IMR-90 (cell line): Measurements from ENCODE around the gene CMKLR1. TPM values are rescaled to one million over a fixed set of nuclear protein-coding genes. Genes with fewer than 3 reads are reported as not detected.

Experiments
- ATAC-seq: fragments of 200-7000 bp; cut with Tn5 transposase; 2 replicates; pipeline ENCODE4 v1.9.1; 2020; ENCODE audit warnings: low read depth, mild to moderate bottlenecking, moderate library complexity
- BruUV-seq: library from RNA; stranded (reverse); fragments of 400-500 nt; replicated peaks from 2 replicates; lab custom pipeline; 2021; lab: Mats Ljungman, UMichigan
- CTCF ChIA-PET: fragments of 300-600 bp; formaldehyde crosslinking; extraction: SDS; loops from one replicate; lab custom pipeline; 2021; ENCODE audit warnings: antibody characterized with exemption; lab: Yijun Ruan, JAX
- POLR2A ChIA-PET: fragments of 300-600 bp; sonication (Branson Sonifier 250); formaldehyde crosslinking; loops from one replicate; lab custom pipeline; 2022; ENCODE audit warnings: antibody characterized with exemption; ENCODE audit not compliant: unreplicated experiment; lab: Charles Lee
- DNase-seq: peaks from one replicate; pipeline ENCODE4 v3.0.0; 2013
- H2AFZ ChIP-seq: replicated peaks from 2 replicates; pipeline ENCODE3; 2013; ENCODE audit warnings: low read length, mild to moderate bottlenecking; ENCODE audit not compliant: poor library complexity
- H2AK5ac ChIP-seq: 2 replicates; pipeline ENCODE4 v1.6.1; 2013; ENCODE audit warnings: low read depth, low read length, inconsistent platforms
- H2AK9ac ChIP-seq: replicated peaks from 2 replicates; pipeline ENCODE3; 2013; ENCODE audit warnings: mild to moderate bottlenecking, low read depth, low read length, moderate library complexity; ENCODE audit not compliant: poor library complexity
- H2BK120ac ChIP-seq: 2 replicates; pipeline ENCODE4 v1.6.1; 2013; ENCODE audit warnings: low read depth, low read length, inconsistent platforms
- H2BK15ac ChIP-seq: 3 replicates; pipeline ENCODE4 v1.6.1; 2013; ENCODE audit warnings: low read depth, low read length, inconsistent platforms
- H2BK20ac ChIP-seq: 2 replicates; pipeline ENCODE4 v1.6.1; 2013; ENCODE audit warnings: low read depth, mild to moderate bottlenecking, inconsistent platforms, low read length, moderate library complexity
- H2BK5ac ChIP-seq: 2 replicates; pipeline ENCODE4 v1.6.1; 2013; ENCODE audit warnings: mild to moderate bottlenecking, low read depth, low read length, inconsistent platforms; ENCODE audit not compliant: poor library complexity, severe bottlenecking
- H3K14ac ChIP-seq: replicated peaks from 2 replicates; pipeline ENCODE4 v1.6.1; 2013; ENCODE audit warnings: low read depth, low read length, inconsistent platforms
- H3K18ac ChIP-seq: 2 replicates; pipeline ENCODE4 v1.6.1; 2013; ENCODE audit warnings: low read depth, low read length, control low read depth
- H3K23ac ChIP-seq: 2 replicates; pipeline ENCODE4 v1.6.1; 2013; ENCODE audit warnings: low read depth, low read length, inconsistent platforms
- H3K27ac ChIP-seq: 2 replicates; pipeline ENCODE4 v1.5.1; 2013; ENCODE audit warnings: mild to moderate bottlenecking, control low read depth, low read length; ENCODE audit not compliant: insufficient read depth
- H3K27me3 ChIP-seq: 2 replicates; pipeline ENCODE4 v1.6.1; 2013; ENCODE audit warnings: low read length; ENCODE audit not compliant: control insufficient read depth, insufficient read depth
- H3K36me3 ChIP-seq: 2 replicates; pipeline ENCODE4 v1.6.1; 2013; ENCODE audit warnings: low read length, mixed read lengths; ENCODE audit not compliant: control insufficient read depth, insufficient read depth
- H3K4ac ChIP-seq: 2 replicates; pipeline ENCODE4 v1.6.1; 2013; ENCODE audit warnings: low read depth, low read length, inconsistent platforms
- H3K4me1 ChIP-seq: 2 replicates; pipeline ENCODE4 v1.6.1; 2013; ENCODE audit warnings: low read length, mixed read lengths; ENCODE audit not compliant: control insufficient read depth, insufficient read depth
- H3K4me2 ChIP-seq: 2 replicates; pipeline ENCODE4 v1.6.1; 2013; ENCODE audit warnings: low read depth, mild to moderate bottlenecking, control low read depth, low read length, moderate library complexity
- H3K4me3 ChIP-seq: 2 replicates; pipeline ENCODE4 v1.5.1; 2013; ENCODE audit warnings: low read depth, mild to moderate bottlenecking, control low read depth, low read length, moderate library complexity; ENCODE audit not compliant: insufficient read depth
- H3K56ac ChIP-seq: 2 replicates; pipeline ENCODE4 v1.6.1; 2013; ENCODE audit warnings: low read length, inconsistent platforms; ENCODE audit not compliant: insufficient read depth; ENCODE audit errors: extremely low read depth
- H3K79me1 ChIP-seq, 2 experiments: 2 replicates each; pipeline ENCODE4 v1.6.1; 2013; ENCODE audit warnings: low read length in 2 of 2, inconsistent platforms in 1 of 2, low read depth in 1 of 2
- H3K9ac ChIP-seq: 2 replicates; pipeline ENCODE4 v1.6.1; 2013; ENCODE audit warnings: low read depth, low read length, control low read depth
- H3K9me1 ChIP-seq: 2 replicates; pipeline ENCODE4 v1.6.1; 2013; ENCODE audit warnings: low read length, inconsistent platforms; ENCODE audit not compliant: insufficient read depth
- H3K9me3 ChIP-seq: 2 replicates; pipeline ENCODE4 v1.6.1; 2013; ENCODE audit warnings: low read length; ENCODE audit not compliant: control insufficient read depth, insufficient read depth
- H4K20me1 ChIP-seq: 2 replicates; pipeline ENCODE4 v1.6.1; 2013; ENCODE audit warnings: low read length, inconsistent platforms; ENCODE audit not compliant: insufficient read depth
- H4K5ac ChIP-seq: 2 replicates; pipeline ENCODE4 v1.6.1; 2013; ENCODE audit warnings: mild to moderate bottlenecking, low read depth, low read length, control low read depth
- H4K8ac ChIP-seq, 2 experiments: 2 replicates each; pipeline ENCODE4 v1.6.1; 2013; ENCODE audit warnings: low read depth in 2 of 2, low read length in 2 of 2, control low read depth in 1 of 2, inconsistent platforms in 1 of 2
- H4K91ac ChIP-seq: 2 replicates; pipeline ENCODE4 v1.6.1; 2013; ENCODE audit warnings: low read depth, low read length, inconsistent platforms; ENCODE audit not compliant: insufficient read depth
- CHD1 ChIP-seq: IDR thresholded peaks from 2 replicates; pipeline ENCODE4 v1.6.1; 2012; ENCODE audit warnings: low read depth, low read length, improper control_type of control experiment
- MAFK ChIP-seq: IDR thresholded peaks from 2 replicates; pipeline ENCODE4 v1.6.1; 2012; ENCODE audit warnings: low read depth, low read length, improper control_type of control experiment
- MXI1 ChIP-seq: IDR thresholded peaks from 2 replicates; pipeline ENCODE4 v1.6.1; 2012; ENCODE audit warnings: low read depth, mild to moderate bottlenecking, low read length, moderate library complexity, borderline replicate concordance
- POLR2A ChIP-seq: IDR thresholded peaks from 2 replicates; pipeline ENCODE4 v1.6.1; 2012; ENCODE audit warnings: mild to moderate bottlenecking, low read depth, low read length
- USF2 ChIP-seq: fragments of 150-350 bp; IDR thresholded peaks from 2 replicates; pipeline ENCODE4 v1.6.1; 2017; ENCODE audit warnings: mild to moderate bottlenecking, antibody characterized with exemption, low read length, low read depth
- WGBS, 2 experiments: methylation state at CpG; one replicate each; pipeline versions ENCODE4 v1.1.5 to v1.1.7; 2013; ENCODE audit warnings: missing lambda C conversion rate in 2 of 2; ENCODE audit not compliant: insufficient read length in 1 of 2; ENCODE audit errors: extremely low coverage in 2 of 2; 5-methylcytosine and 5-hydroxymethylcytosine counted together
- dilution Hi-C: fragments of 300-500 bp; cut with HindIII; formaldehyde crosslinking; loops from one replicate; pipeline ENCODE4 v1.14.3; 2018; ENCODE audit warnings: low sequenced_read_pairs; ENCODE audit not compliant: unreplicated experiment
- in situ Hi-C: fragments of 300-500 bp; cut with MboI; formaldehyde crosslinking; loops from 3 replicates; pipeline ENCODE4 v1.14.3; 2019; ENCODE audit warnings: low sequenced_read_pairs, inconsistent platforms, mixed read lengths
- intact Hi-C: fragments of 100-400 bp; cut with micrococcal nuclease; formaldehyde crosslinking; loops from 2 replicates; pipeline ENCODE4 v1.10.0; 2022
- polyA plus RNA-seq, 3 experiments: library from polyadenylated mRNA; depleted of rRNA; stranded (reverse); fragments of >200 nt; gene quantifications; 2 replicates each; pipeline ENCODE4 v1.2.3, GENCODE V29; 2012; ENCODE audit warnings: low replicate concordance in 1 of 3
- total RNA-seq: library from RNA; depleted of rRNA; stranded (reverse); fragments of >200 nt; gene quantifications from 2 replicates; pipeline ENCODE4 v1.2.3, GENCODE V29; 2012

Gene CMKLR1
- total and polyA plus RNA-seq, 2 of the 4 experiments (the other 2 are of a cell fraction) = not detected

- BruUV-seq = no TSS peak
- Histone ChIP-seq H2BK120ac (no peak overlapping the region), H3K4me3 (no peak overlapping the region), H3K18ac (no peak overlapping the region), H3K9me3 (no peaks in the 10 kb centered on the region), H3K4me1 (no peaks in the 10 kb centered on the region), H3K27me3 (no peaks in the 10 kb centered on the region), H3K27ac (no peak overlapping the region), H2BK15ac (no peak overlapping the region), H4K5ac (no peak overlapping the region), H3K4me2 (no peak overlapping the region), H3K79me1 (no peaks in the 10 kb centered on the region), H4K20me1 (no peaks in the 10 kb centered on the region), H4K8ac (no peak overlapping the region), H3K23ac (no peak overlapping the region), H2BK20ac (no peak overlapping the region), H4K91ac (no peak overlapping the region), H3K36me3 (no peaks in the 10 kb centered on the region), H3K9ac (no peak overlapping the region), H3K4ac (no peak overlapping the region), H3K9me1 (0 out of 2 replicates have a peak, but pooled peaks cover 2% of the 10 kb centered on the region), H2AK5ac (no peak overlapping the region), H3K56ac (no peak overlapping the region), H2BK5ac (no peak overlapping the region), H3K14ac (no peak overlapping the region), H2AK9ac (no peak overlapping the region), H2AFZ (no peak overlapping the region)
- dilution Hi-C loops = no loop called here
- ATAC-seq = no peak
- in situ Hi-C loops = no loop called here
- intact Hi-C loops = no loop called here
- no CpG with 5 or more reads among the region's 7 CpGs for WGBS, 2 experiments
- no peak for DNase-seq
- POLR2A ChIA-PET = no interaction called here
- TF ChIP-seq CHD1 (no peak), USF2 (no peak), MAFK (no peak), POLR2A (no peak), MXI1 (no peak)
- CTCF ChIA-PET = no interaction called here
Observed at GRCh38 chr12:108358580-108358965, 19.5 kb upstream of the CMKLR1 start.
